Neural progenitor cell (in vitro differentiated cells): ENCODE results near the gene SMARCB1. TPM values are rescaled to one million over a fixed set of nuclear protein-coding genes. Genes with fewer than 3 reads are reported as not detected.

Source experiments
- DNase-seq: peaks from one replicate; pipeline ENCODE4 v3.0.0-alpha.2; 2016; ENCODE audit warnings: low spot score
- H2AFZ ChIP-seq: fragments of 200-600 bp; sonication (generic); replicated peaks from 2 replicates; pipeline ENCODE4 v1.6.1; 2016; ENCODE audit warnings: antibody characterized with exemption
- H3F3A ChIP-seq: fragments of 200-600 bp; sonication (generic); 2 replicates; pipeline ENCODE4 v1.6.1; 2016; ENCODE audit warnings: antibody characterized with exemption, low read depth
- H3K27ac ChIP-seq: fragments of 200-600 bp; sonication (generic); 2 replicates; pipeline ENCODE4 v1.5.1; 2016; ENCODE audit warnings: mild to moderate bottlenecking
- H3K27me3 ChIP-seq: fragments of 200-600 bp; sonication (generic); 2 replicates; pipeline ENCODE4 v1.6.1; 2016; ENCODE audit warnings: mild to moderate bottlenecking, moderate library complexity
- H3K36me3 ChIP-seq: fragments of 200-600 bp; sonication (generic); 2 replicates; pipeline ENCODE4 v1.5.1; 2016
- H3K4me1 ChIP-seq: fragments of 200-600 bp; sonication (generic); 2 replicates; pipeline ENCODE4 v1.6.1; 2016; ENCODE audit warnings: mixed run types
- H3K4me2 ChIP-seq: fragments of 200-600 bp; sonication (generic); 2 replicates; pipeline ENCODE4 v1.6.1; 2016
- H3K4me3 ChIP-seq: fragments of 200-600 bp; sonication (generic); 2 replicates; pipeline ENCODE4 v1.5.1; 2016
- H3K79me2 ChIP-seq: fragments of 200-600 bp; sonication (generic); 2 replicates; pipeline ENCODE4 v1.6.1; 2016; ENCODE audit warnings: low read depth
- H3K9ac ChIP-seq: fragments of 200-600 bp; sonication (generic); 2 replicates; pipeline ENCODE4 v1.6.1; 2016
- H3K9me3 ChIP-seq: fragments of 200-600 bp; sonication (generic); 2 replicates; pipeline ENCODE4 v1.5.1; 2016; ENCODE audit warnings: low read depth
- H4K20me1 ChIP-seq: fragments of 200-600 bp; sonication (generic); 2 replicates; pipeline ENCODE4 v1.6.1; 2016; ENCODE audit warnings: low read depth
- H3K27ac Mint-ChIP-seq: 3 replicates; pipeline ENCODE4 v1.8.0; 2021; ENCODE audit warnings: mixed read lengths
- H3K27me3 Mint-ChIP-seq: 2 replicates; pipeline ENCODE4 v1.8.0; 2022; ENCODE audit warnings: low read depth, mild to moderate bottlenecking, inconsistent platforms, moderate library complexity, mixed read lengths; ENCODE audit not compliant: insufficient read depth
- H3K36me3 Mint-ChIP-seq: 3 replicates; pipeline ENCODE4 v1.8.0; 2021; ENCODE audit warnings: mixed read lengths
- H3K4me1 Mint-ChIP-seq: 3 replicates; pipeline ENCODE4 v1.8.0; 2021; ENCODE audit warnings: mixed read lengths
- H3K4me3 Mint-ChIP-seq: 3 replicates; pipeline ENCODE4 v1.8.0; 2021; ENCODE audit warnings: mild to moderate bottlenecking, moderate library complexity, mixed read lengths
- H3K9me3 Mint-ChIP-seq: 3 replicates; pipeline ENCODE4 v1.8.0; 2020; ENCODE audit warnings: mixed read lengths
- EZH2 ChIP-seq: fragments of 200-600 bp; sonication (generic); IDR thresholded peaks from 2 replicates; pipeline ENCODE4 v1.6.1; 2017; ENCODE audit warnings: antibody characterized with exemption, mild to moderate bottlenecking, moderate library complexity
- EZH2phosphoT487 ChIP-seq: fragments of 200-600 bp; sonication (generic); IDR thresholded peaks from 2 replicates; pipeline ENCODE4 v1.6.1; 2017; ENCODE audit warnings: antibody characterized with exemption
- total RNA-seq: library from RNA; depleted of rRNA; stranded (reverse); fragments of >200 nt; gene quantifications from 2 replicates; pipeline ENCODE4 v1.2.3, GENCODE V29; 2015; ENCODE audit warnings: low replicate concordance
- TF ChIP-seq, protein P1 (sequence below): fragments of 200-600 bp; sonication (generic); IDR thresholded peaks from 2 replicates; pipeline ENCODE4 v1.5.1; 2017; ENCODE audit warnings: antibody characterized with exemption, mild to moderate bottlenecking

The SMARCB1 gene
- total RNA-seq, 1 donor from 2014 or later = 151 TPM

GRCh38 chr22:23835484-23836144 is 48.8 kb downstream of the SMARCB1 start:
- H3K4me2 ChIP-seq = no peak overlapping the region
- peaks cover 1% of the 10 kb centered on the region for H3K79me2 ChIP-seq
- peaks cover 51% of the 10 kb centered on the region for H4K20me1 ChIP-seq
- Mint-ChIP-seq H3K9me3 (no peaks in the 10 kb centered on the region), H3K36me3 (peaks cover 10% of the 10 kb centered on the region), H3K27me3 (peaks cover 11% of the 10 kb centered on the region), H3K4me1 (peaks cover 26% of the 10 kb centered on the region), H3K27ac (no peak overlapping the region), H3K4me3 (no peak overlapping the region)
- no peaks in the 10 kb centered on the region for H3K9me3 ChIP-seq
- H2AFZ ChIP-seq = no peak overlapping the region
- H3K27me3 ChIP-seq = peaks cover 10% of the 10 kb centered on the region
- H3K36me3 ChIP-seq = no peaks in the 10 kb centered on the region
- H3K4me3 ChIP-seq = no peak overlapping the region
- peaks cover 24% of the 10 kb centered on the region for H3F3A ChIP-seq
- peaks cover 11% of the 10 kb centered on the region for H3K4me1 ChIP-seq
- no peak overlapping the region for H3K9ac ChIP-seq
- H3K27ac ChIP-seq = no peak overlapping the region
- TF ChIP-seq, protein P1, sequence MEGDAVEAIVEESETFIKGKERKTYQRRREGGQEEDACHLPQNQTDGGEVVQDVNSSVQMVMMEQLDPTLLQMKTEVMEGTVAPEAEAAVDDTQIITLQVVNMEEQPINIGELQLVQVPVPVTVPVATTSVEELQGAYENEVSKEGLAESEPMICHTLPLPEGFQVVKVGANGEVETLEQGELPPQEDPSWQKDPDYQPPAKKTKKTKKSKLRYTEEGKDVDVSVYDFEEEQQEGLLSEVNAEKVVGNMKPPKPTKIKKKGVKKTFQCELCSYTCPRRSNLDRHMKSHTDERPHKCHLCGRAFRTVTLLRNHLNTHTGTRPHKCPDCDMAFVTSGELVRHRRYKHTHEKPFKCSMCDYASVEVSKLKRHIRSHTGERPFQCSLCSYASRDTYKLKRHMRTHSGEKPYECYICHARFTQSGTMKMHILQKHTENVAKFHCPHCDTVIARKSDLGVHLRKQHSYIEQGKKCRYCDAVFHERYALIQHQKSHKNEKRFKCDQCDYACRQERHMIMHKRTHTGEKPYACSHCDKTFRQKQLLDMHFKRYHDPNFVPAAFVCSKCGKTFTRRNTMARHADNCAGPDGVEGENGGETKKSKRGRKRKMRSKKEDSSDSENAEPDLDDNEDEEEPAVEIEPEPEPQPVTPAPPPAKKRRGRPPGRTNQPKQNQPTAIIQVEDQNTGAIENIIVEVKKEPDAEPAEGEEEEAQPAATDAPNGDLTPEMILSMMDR = no peak
- TF ChIP-seq EZH2 = no peak
- no peak for TF ChIP-seq EZH2phosphoT487
- no peak for DNase-seq

- Histone ChIP-seq H3K27ac (no peak overlapping the region), H3K79me2 (no peaks in the 10 kb centered on the region), H3K36me3 (no peaks in the 10 kb centered on the region), H3F3A (peaks cover 24% of the 10 kb centered on the region), H3K4me2 (no peak overlapping the region), H4K20me1 (peaks cover 44% of the 10 kb centered on the region), H2AFZ (no peak overlapping the region), H3K4me3 (no peak overlapping the region), H3K9me3 (no peaks in the 10 kb centered on the region), H3K4me1 (peaks cover 11% of the 10 kb centered on the region), H3K27me3 (peaks cover 10% of the 10 kb centered on the region), H3K9ac (no peak overlapping the region)
- Mint-ChIP-seq H3K9me3 (no peaks in the 10 kb centered on the region), H3K36me3 (peaks cover 7% of the 10 kb centered on the region), H3K27me3 (peaks cover 11% of the 10 kb centered on the region), H3K4me1 (peaks cover 30% of the 10 kb centered on the region), H3K4me3 (no peak overlapping the region), H3K27ac (no peak overlapping the region)
- DNase-seq = no peak
- TF ChIP-seq, protein P1 = no peak
- no peak for TF ChIP-seq EZH2phosphoT487
- no peak for TF ChIP-seq EZH2
Measured at GRCh38 chr22:23836281-23836680, 49.5 kb downstream of the SMARCB1 start.

DNA sequence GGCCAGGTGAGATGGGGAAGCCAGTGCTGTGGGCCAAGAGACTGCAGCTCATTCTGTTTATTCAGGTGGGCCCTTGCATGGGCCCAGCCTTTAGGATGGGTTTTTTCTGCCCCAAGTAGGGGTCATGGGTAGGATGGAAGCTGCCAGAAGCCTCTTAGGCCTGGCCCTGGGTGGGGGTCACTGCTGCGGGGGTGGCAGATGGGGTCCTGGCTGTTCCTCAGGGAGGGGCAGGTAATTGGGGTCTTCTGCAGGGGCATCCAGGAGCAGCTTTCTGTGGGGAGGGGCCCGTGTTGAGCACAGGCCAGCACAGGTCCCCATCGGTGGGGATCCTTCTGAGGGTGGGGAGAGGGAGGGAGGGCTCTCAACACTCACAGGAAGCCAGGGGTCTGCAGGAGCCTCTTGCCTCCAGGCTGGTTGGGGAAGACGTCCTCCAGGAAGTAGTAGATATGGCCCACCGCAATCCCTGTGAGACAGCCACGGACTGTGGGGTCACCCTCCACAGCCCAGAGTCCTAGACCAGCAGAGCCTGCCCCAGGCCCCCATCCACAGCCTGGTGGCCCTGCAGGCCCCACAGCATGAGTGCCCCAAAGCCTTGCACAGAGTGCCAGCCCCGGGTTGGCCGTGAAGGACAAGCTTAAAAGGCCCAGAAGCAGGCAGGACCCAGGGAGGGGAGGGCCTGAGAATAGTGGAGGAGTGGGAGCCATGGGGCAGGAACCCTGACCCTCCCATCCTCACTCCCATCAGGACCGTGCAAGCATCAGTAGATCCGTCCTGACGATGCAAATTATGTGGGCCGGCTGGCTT is 50.1 kb downstream of the SMARCB1 start:
- TF ChIP-seq, protein P1 = no peak
- no peak for TF ChIP-seq EZH2phosphoT487
- no peak for TF ChIP-seq EZH2
- Histone ChIP-seq H3K4me1 (peaks cover 15% of the 10 kb centered on the region), H3K4me2 (peak overlapping the region; percentile 80), H3K79me2 (no peaks in the 10 kb centered on the region), H3F3A (peaks cover 24% of the 10 kb centered on the region), H4K20me1 (peaks cover 39% of the 10 kb centered on the region), H3K36me3 (no peaks in the 10 kb centered on the region), H3K27me3 (peaks cover 10% of the 10 kb centered on the region), H3K27ac (no peak overlapping the region), H3K9ac (no peak overlapping the region), H2AFZ (no peak overlapping the region), H3K4me3 (no peak overlapping the region), H3K9me3 (no peaks in the 10 kb centered on the region)
- Mint-ChIP-seq H3K36me3 (peaks cover 7% of the 10 kb centered on the region), H3K9me3 (no peaks in the 10 kb centered on the region), H3K4me1 (peaks cover 35% of the 10 kb centered on the region), H3K4me3 (peak overlapping the region; percentile 94), H3K27ac (no peak overlapping the region), H3K27me3 (peaks cover 12% of the 10 kb centered on the region)
- DNase-seq = no peak
